CD14-positive monocyte (primary cell): Measurements from ENCODE around the gene LSM3. TPM values are rescaled to one million over a fixed set of nuclear protein-coding genes. Genes with fewer than 3 reads are reported as not detected.

Experiments used
- DNase-seq, 3 donors: peaks; one replicate each; pipeline ENCODE4 v3.0.0-alpha.2; 2011 to 2022
- H2AFZ ChIP-seq: 2 replicates; pipeline ENCODE4 v1.6.0; 2012; ENCODE audit warnings: mild to moderate bottlenecking, low read depth, low read length, inconsistent platforms; ENCODE audit not compliant: insufficient read depth, poor library complexity, severe bottlenecking
- H3K27ac ChIP-seq, 2 donors: 1 replicate in 1 of 2; 2 replicates in 1 of 2; pipeline ENCODE4 v1.5.1; 2012 to 2013; ENCODE audit warnings: low read length in 2 of 2, control low read depth in 1 of 2, inconsistent platforms in 1 of 2, low read depth in 1 of 2, mild to moderate bottlenecking in 1 of 2
- H3K27me3 ChIP-seq, 2 donors: one replicate each; pipeline versions ENCODE4 v1.6.0 to v1.6.1; 2011 to 2013; ENCODE audit warnings: low read length in 2 of 2; ENCODE audit not compliant: control insufficient read depth in 2 of 2, insufficient read depth in 2 of 2
- H3K36me3 ChIP-seq, 2 donors: replicated peaks in 1 of 2; 1 replicate in 1 of 2; 2 replicates in 1 of 2; pipeline versions ENCODE4 v1.5.1 to v1.6.1; 2012 to 2013; ENCODE audit warnings: low read length in 2 of 2, control low read depth in 1 of 2, inconsistent platforms in 1 of 2, mild to moderate bottlenecking in 1 of 2; ENCODE audit not compliant: insufficient read depth in 2 of 2, control insufficient read depth in 1 of 2
- H3K4me1 ChIP-seq, 2 donors: 1 replicate in 1 of 2; 2 replicates in 1 of 2; pipeline versions ENCODE4 v1.5.1 to v1.6.1; 2012 to 2013; ENCODE audit warnings: low read length in 2 of 2, control low read depth in 1 of 2, inconsistent platforms in 1 of 2, mild to moderate bottlenecking in 1 of 2, moderate library complexity in 1 of 2; ENCODE audit not compliant: insufficient read depth in 2 of 2, control insufficient read depth in 1 of 2
- H3K4me2 ChIP-seq: replicated peaks from 2 replicates; pipeline ENCODE3; 2012; ENCODE audit warnings: low read length, moderate library complexity, mild to moderate bottlenecking; ENCODE audit not compliant: poor library complexity, severe bottlenecking; ENCODE audit errors: extremely low read depth
- H3K4me3 ChIP-seq, 3 experiments: fragments of 200-600 bp in 1 of 3; sonication (generic) in 1 of 3; replicated peaks in 1 of 3; 1 replicate in 2 of 3; 2 replicates in 1 of 3; pipeline ENCODE4 v1.5.1; 2011 to 2013; ENCODE audit warnings: low read length in 3 of 3, mild to moderate bottlenecking in 3 of 3, control low read depth in 2 of 3, low read depth in 2 of 3, inconsistent platforms in 1 of 3, moderate library complexity in 1 of 3
- H3K79me2 ChIP-seq: 2 replicates; pipeline ENCODE4 v1.6.0; 2012; ENCODE audit warnings: mild to moderate bottlenecking, control low read depth, inconsistent platforms, low read length, moderate library complexity; ENCODE audit not compliant: insufficient read depth
- H3K9ac ChIP-seq: 2 replicates; pipeline ENCODE4 v1.6.0; 2017; ENCODE audit warnings: low read length, mild to moderate bottlenecking; ENCODE audit not compliant: insufficient read depth, poor library complexity, severe bottlenecking
- H3K9me3 ChIP-seq, 2 donors: replicated peaks in 1 of 2; 1 replicate in 1 of 2; 2 replicates in 1 of 2; pipeline versions ENCODE4 v1.5.1 to v1.6.1; 2012 to 2013; ENCODE audit warnings: low read length in 2 of 2, control low read depth in 1 of 2; ENCODE audit not compliant: control insufficient read depth in 1 of 2, insufficient read depth in 1 of 2
- H4K20me1 ChIP-seq: 2 replicates; pipeline ENCODE4 v1.6.0; 2012; ENCODE audit warnings: mild to moderate bottlenecking, low read length, control low read depth, moderate library complexity; ENCODE audit not compliant: insufficient read depth
- H3K27ac Mint-ChIP-seq, 7 donors: one replicate each; pipeline ENCODE4 v1.8.0; 2020; ENCODE audit warnings: mild to moderate bottlenecking in 7 of 7, mixed read lengths in 7 of 7, moderate library complexity in 6 of 7, inconsistent platforms in 2 of 7
- H3K27me3 Mint-ChIP-seq, 3 donors: one replicate each; pipeline ENCODE4 v1.8.0; 2021 to 2022; ENCODE audit warnings: low read depth in 3 of 3, mild to moderate bottlenecking in 3 of 3, mixed read lengths in 3 of 3, moderate library complexity in 3 of 3, inconsistent platforms in 1 of 3
- H3K36me3 Mint-ChIP-seq, 2 donors: one replicate each; pipeline ENCODE4 v1.8.0; 2020; ENCODE audit warnings: mixed read lengths in 2 of 2, inconsistent platforms in 1 of 2, mild to moderate bottlenecking in 1 of 2
- H3K4me1 Mint-ChIP-seq: one replicate; pipeline ENCODE4 v1.8.0; 2020; ENCODE audit warnings: mild to moderate bottlenecking, mixed read lengths
- H3K4me3 Mint-ChIP-seq, 2 donors: one replicate each; pipeline ENCODE4 v1.8.0; 2020; ENCODE audit warnings: mild to moderate bottlenecking in 2 of 2, mixed read lengths in 2 of 2, moderate library complexity in 1 of 2
- H3K9me3 Mint-ChIP-seq, 7 donors: one replicate each; pipeline ENCODE4 v1.8.0; 2020 to 2022; ENCODE audit warnings: mixed read lengths in 7 of 7, mild to moderate bottlenecking in 6 of 7, moderate library complexity in 6 of 7, inconsistent platforms in 2 of 7
- WGBS: methylation state at CpG from one replicate; pipeline ENCODE4 v1.1.5; 2013; ENCODE audit warnings: missing lambda C conversion rate; ENCODE audit not compliant: insufficient coverage; 5-methylcytosine and 5-hydroxymethylcytosine counted together
- intact Hi-C, 2 donors: fragments of 100-400 bp; cut with micrococcal nuclease; formaldehyde crosslinking; loops; one replicate each; pipeline versions ENCODE4 v1.15.0 to v1.15.1; 2023
- polyA plus RNA-seq, 3 donors: library from polyadenylated mRNA; depleted of rRNA in 1 of 3; unstranded in 2 of 3; stranded (reverse) in 1 of 3; fragments of 300-500 nt in 2 of 3; fragments of >200 nt in 1 of 3; fragmentation: Illumina TruSeq in 2 of 3; gene quantifications; 1 replicate in 2 of 3; 2 replicates in 1 of 3; pipeline ENCODE4 v1.2.3, GENCODE V29; 2012 to 2021
- TF ChIP-seq, protein P1 (sequence below): fragments of 200-600 bp; IDR thresholded peaks from one replicate; pipeline ENCODE4 v1.8.0; 2022; ENCODE audit warnings: antibody characterized with exemption, mild to moderate bottlenecking

Gene LSM3
- polyA plus RNA-seq, 3 donors, result 4.1 to 23.2 (median 19.8) TPM

DNA sequence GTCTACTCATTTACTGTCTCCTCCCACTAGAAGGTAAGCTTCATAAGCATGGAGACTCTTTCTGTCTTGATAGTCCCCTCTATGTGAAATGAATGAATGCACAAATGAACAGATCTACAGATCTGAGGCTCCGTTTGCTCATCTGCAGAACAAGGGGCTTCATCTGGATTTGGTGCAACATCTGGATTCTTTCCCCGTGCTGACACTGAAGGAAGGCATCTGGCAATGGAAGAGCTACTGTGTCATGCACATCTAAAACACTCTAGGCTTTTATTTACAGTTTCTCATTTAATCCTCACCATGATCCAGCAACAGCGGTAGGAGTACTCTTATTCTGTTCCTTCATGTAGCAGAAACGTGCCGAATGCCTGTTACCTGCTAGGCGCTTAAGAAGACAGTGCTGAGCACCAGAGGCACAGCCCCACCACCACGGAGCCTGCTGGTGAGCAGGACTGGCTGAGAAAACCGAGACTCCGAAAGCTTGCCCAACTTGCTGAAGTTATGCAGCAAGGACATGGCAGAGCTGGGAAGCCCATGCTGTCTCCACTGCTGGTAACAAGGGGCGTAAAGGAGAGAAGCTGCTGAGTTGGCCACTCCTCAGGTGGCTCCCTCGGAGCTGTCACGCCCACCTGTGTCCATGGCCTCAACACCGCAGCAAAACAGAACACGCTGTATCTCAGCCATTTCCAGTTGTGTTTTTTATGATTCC lies 31.1 kb downstream of the LSM3 start:
- intact Hi-C loops, result no loop called here
- H3K4me3 Mint-ChIP-seq, result no peak overlapping the region

DNA sequence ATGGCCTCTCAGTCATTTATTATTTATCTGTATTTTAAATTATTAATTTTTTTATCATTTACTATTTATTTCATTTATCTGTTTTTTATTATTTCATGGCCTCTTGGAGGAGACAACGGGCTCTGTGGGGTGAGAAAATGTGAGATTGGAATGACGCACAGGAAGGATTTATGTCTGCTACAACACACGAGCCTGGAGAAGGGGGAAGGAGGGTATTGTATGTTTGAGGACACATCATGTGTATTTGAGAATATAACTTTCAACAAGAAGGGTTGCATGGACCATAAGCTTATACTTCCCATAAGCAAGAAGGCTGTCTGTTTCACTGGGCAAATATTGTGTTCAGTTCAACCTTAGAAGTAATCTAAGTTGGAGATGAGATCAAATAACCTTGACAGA lies 31.7 kb downstream of the LSM3 start:
- Histone ChIP-seq H3K27ac (no peak overlapping the region), H2AFZ (no peak overlapping the region), H3K27me3 (no peaks in the 10 kb centered on the region), H3K36me3 (no peaks in the 10 kb centered on the region), H3K9ac (no peak overlapping the region), H3K4me2 (no peak overlapping the region), H3K4me1 (no peaks in the 10 kb centered on the region), H4K20me1 (no peaks in the 10 kb centered on the region), H3K79me2 (no peaks in the 10 kb centered on the region), H3K9me3 (no peaks in the 10 kb centered on the region), H3K4me3 (no peak overlapping the region)
- DNase-seq, result no peak
- H3K27ac Mint-ChIP-seq, result no peak overlapping the region
- TF ChIP-seq, protein P1, sequence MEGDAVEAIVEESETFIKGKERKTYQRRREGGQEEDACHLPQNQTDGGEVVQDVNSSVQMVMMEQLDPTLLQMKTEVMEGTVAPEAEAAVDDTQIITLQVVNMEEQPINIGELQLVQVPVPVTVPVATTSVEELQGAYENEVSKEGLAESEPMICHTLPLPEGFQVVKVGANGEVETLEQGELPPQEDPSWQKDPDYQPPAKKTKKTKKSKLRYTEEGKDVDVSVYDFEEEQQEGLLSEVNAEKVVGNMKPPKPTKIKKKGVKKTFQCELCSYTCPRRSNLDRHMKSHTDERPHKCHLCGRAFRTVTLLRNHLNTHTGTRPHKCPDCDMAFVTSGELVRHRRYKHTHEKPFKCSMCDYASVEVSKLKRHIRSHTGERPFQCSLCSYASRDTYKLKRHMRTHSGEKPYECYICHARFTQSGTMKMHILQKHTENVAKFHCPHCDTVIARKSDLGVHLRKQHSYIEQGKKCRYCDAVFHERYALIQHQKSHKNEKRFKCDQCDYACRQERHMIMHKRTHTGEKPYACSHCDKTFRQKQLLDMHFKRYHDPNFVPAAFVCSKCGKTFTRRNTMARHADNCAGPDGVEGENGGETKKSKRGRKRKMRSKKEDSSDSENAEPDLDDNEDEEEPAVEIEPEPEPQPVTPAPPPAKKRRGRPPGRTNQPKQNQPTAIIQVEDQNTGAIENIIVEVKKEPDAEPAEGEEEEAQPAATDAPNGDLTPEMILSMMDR, result no peak
- H3K36me3 Mint-ChIP-seq, result no peaks in the 10 kb centered on the region
- no peaks in the 10 kb centered on the region for H3K4me1 Mint-ChIP-seq
- intact Hi-C loops, result no loop called here
- H3K9me3 Mint-ChIP-seq, result no peaks in the 10 kb centered on the region
- WGBS, result 87% methylated on average over 3 of the region's 3 CpGs
- peaks cover 0 to 2% (median 0%) of the 10 kb centered on the region in 3 donors for H3K27me3 Mint-ChIP-seq
- no peak overlapping the region for H3K4me3 Mint-ChIP-seq

More for the DNA sequence above, 31.1 kb downstream of the LSM3 start:
- H3K27me3 ChIP-seq, result no peaks in the 10 kb centered on the region
- Mint-ChIP-seq H3K4me1 (peaks cover 4% of the 10 kb centered on the region), H3K36me3 (no peaks in the 10 kb centered on the region), H3K27ac (no peak overlapping the region), H3K27me3 (peaks cover 0 to 2% (median 0%) of the 10 kb centered on the region in 3 donors), H3K9me3 (no peaks in the 10 kb centered on the region)
- H4K20me1 ChIP-seq, result no peaks in the 10 kb centered on the region
- 96% methylated on average over 9 of the region's 14 CpGs for WGBS
- DNase-seq, result no peak
- H3K36me3 ChIP-seq, result no peaks in the 10 kb centered on the region
- TF ChIP-seq, protein P1, result no peak
- H3K9me3 ChIP-seq, result no peaks in the 10 kb centered on the region
- H3K4me3 ChIP-seq, result no peak overlapping the region
- H2AFZ ChIP-seq, result no peak overlapping the region
- peaks cover 4 to 5% of the 10 kb centered on the region in 2 donors for H3K4me1 ChIP-seq
- H3K9ac ChIP-seq, result no peak overlapping the region
- H3K27ac ChIP-seq, result no peak overlapping the region
- H3K4me2 ChIP-seq, result no peak overlapping the region
- H3K79me2 ChIP-seq, result no peaks in the 10 kb centered on the region
